OCI-LY7 (cell line): ENCODE results near the gene TAF11L12. TPM values are rescaled to one million over a fixed set of nuclear protein-coding genes. Genes with fewer than 3 reads are reported as not detected.
"Not testable (repeated sequence)": the region's sequence is repeated elsewhere in the genome, so short reads cannot be mapped to it uniquely, and the experiment has no call there.

Experiments used
- Bru-seq: library from RNA; stranded (reverse); fragments of 400-500 nt; gene quantifications from one replicate; lab custom pipeline; 2021; lab: Mats Ljungman, UMichigan
- BruChase-seq, 2 experiments: library from RNA; stranded (reverse); fragments of 400-500 nt; gene quantifications; one replicate each; lab custom pipeline; 2021; lab: Mats Ljungman, UMichigan
- BruUV-seq: library from RNA; stranded (reverse); fragments of 400-500 nt; replicated peaks from 2 replicates; lab custom pipeline; 2021; lab: Mats Ljungman, UMichigan
- CTCF ChIA-PET: fragments of 300-600 bp; sonication (Branson Sonifier 250); formaldehyde crosslinking; loops from one replicate; lab custom pipeline; 2022; ENCODE audit warnings: antibody characterized with exemption; ENCODE audit not compliant: unreplicated experiment; lab: Charles Lee
- POLR2A ChIA-PET: fragments of 300-600 bp; sonication (Branson Sonifier 250); formaldehyde crosslinking; loops from one replicate; lab custom pipeline; 2022; ENCODE audit warnings: antibody characterized with exemption; lab: Charles Lee
- DNase-seq: peaks from one replicate; pipeline ENCODE4 v3.0.0-alpha.2; 2015; ENCODE audit warnings: low spot score
- H2AFZ ChIP-seq: fragments of 200-600 bp; sonication (generic), shearing (Covaris generic); 2 replicates; pipeline ENCODE4 v1.6.1; 2014; ENCODE audit warnings: mild to moderate bottlenecking, antibody characterized with exemption, low read length, moderate library complexity
- H3K27ac ChIP-seq: fragments of 200-600 bp; sonication (generic); 2 replicates; pipeline ENCODE4 v1.5.1; 2014; ENCODE audit warnings: mixed run types, low read depth, mild to moderate bottlenecking, moderate library complexity, low read length, inconsistent platforms; ENCODE audit not compliant: poor library complexity, severe bottlenecking
- H3K36me3 ChIP-seq: fragments of 200-600 bp; sonication (generic); 2 replicates; pipeline ENCODE4 v1.6.1; 2014; ENCODE audit warnings: mild to moderate bottlenecking, antibody characterized with exemption, low read length, moderate library complexity, mixed read lengths; ENCODE audit not compliant: insufficient read depth
- H3K4me1 ChIP-seq: fragments of 200-600 bp; sonication (generic); 2 replicates; pipeline ENCODE4 v1.5.1; 2014; ENCODE audit warnings: mild to moderate bottlenecking, low read length; ENCODE audit not compliant: insufficient read depth, poor library complexity, severe bottlenecking
- H3K4me2 ChIP-seq: fragments of 200-600 bp; sonication (generic); 2 replicates; pipeline ENCODE4 v1.6.1; 2014; ENCODE audit warnings: mild to moderate bottlenecking, low read length
- H3K4me3 ChIP-seq: fragments of 200-600 bp; sonication (generic); 2 replicates; pipeline ENCODE4 v1.5.1; 2014; ENCODE audit warnings: mild to moderate bottlenecking, low read depth, low read length; ENCODE audit not compliant: poor library complexity, severe bottlenecking
- H3K79me2 ChIP-seq: fragments of 200-600 bp; sonication (generic); 2 replicates; pipeline ENCODE4 v1.6.1; 2016; ENCODE audit warnings: low read depth, mild to moderate bottlenecking, low read length, moderate library complexity, mixed read lengths; ENCODE audit not compliant: insufficient read depth
- H3K9me2 ChIP-seq: fragments of 200-600 bp; sonication (generic); 2 replicates; pipeline ENCODE4 v1.6.1; 2016; ENCODE audit warnings: mild to moderate bottlenecking, low read length, mixed read lengths; ENCODE audit not compliant: insufficient read depth
- H3K9me3 ChIP-seq: fragments of 200-600 bp; sonication (generic); 2 replicates; pipeline ENCODE4 v1.6.1; 2014; ENCODE audit warnings: mild to moderate bottlenecking, mixed run types, low read length, mixed read lengths
- H4K20me1 ChIP-seq: fragments of 200-600 bp; sonication (generic); 2 replicates; pipeline ENCODE4 v1.6.1; 2014; ENCODE audit warnings: mild to moderate bottlenecking, antibody characterized with exemption, low read length, moderate library complexity, mixed read lengths; ENCODE audit not compliant: insufficient read depth
- intact Hi-C: fragments of 100-400 bp; cut with micrococcal nuclease; formaldehyde crosslinking; loops from one replicate; pipeline ENCODE4 v1.10.0; 2022; ENCODE audit not compliant: unreplicated experiment
- long read RNA-seq: library from polyadenylated mRNA; stranded (forward); transcript quantifications from one replicate; pipeline ENCODE4 v2.0.0, GENCODE V29; 2022
- total RNA-seq, 2 experiments: library from RNA; depleted of rRNA in 1 of 2; stranded (reverse); fragments of >200 nt in 1 of 2; shearing (Covaris generic) in 1 of 2; gene quantifications; 2 replicates each; pipeline ENCODE4 v1.2.3, GENCODE V29; 2014 to 2022

Gene TAF11L12
- total RNA-seq (2014; rRNA removed; shearing (Covaris generic)) (not detected in 2 replicates), total RNA-seq (2022) (not detected in 2 replicates), Bru-seq, nascent RNA (not detected), BruChase-seq, experiment 1, labeled RNA remaining after a 6-hour chase (not detected), BruChase-seq, experiment 2, labeled RNA remaining after a 2-hour chase (not detected)
- long read RNA-seq: 0 reads

- H3K36me3 ChIP-seq, H3K79me2 ChIP-seq, H3K9me3 ChIP-seq, POLR2A ChIA-PET, H3K9me2 ChIP-seq, CTCF ChIA-PET, DNase-seq, H3K4me2 ChIP-seq, H2AFZ ChIP-seq, BruUV-seq, intact Hi-C loops, H3K4me3 ChIP-seq, H3K4me1 ChIP-seq, H4K20me1 ChIP-seq, H3K27ac ChIP-seq: not testable (repeated sequence)
These were observed at the start of gene TAF11L12 for GRCh38 chr5:17610092-17610491. Gene TAF11L12, plus strand, starts transcription at chr5:17610392.

GRCh38 chr5:17585658-17586057 is 24.5 kb upstream of the TAF11L12 start, which contains the start of gene TAF11L7:
Gene TAF11L7, minus strand, starts transcription at chr5:17585758.
- DNase-seq, intact Hi-C loops, H3K36me3 ChIP-seq, H3K79me2 ChIP-seq, H3K27ac ChIP-seq, POLR2A ChIA-PET, H3K9me3 ChIP-seq, CTCF ChIA-PET, BruUV-seq, H4K20me1 ChIP-seq, H3K4me2 ChIP-seq, H3K9me2 ChIP-seq, H3K4me3 ChIP-seq, H2AFZ ChIP-seq, H3K4me1 ChIP-seq: not testable (repeated sequence)

GRCh38 chr5:17590860-17591259 is 19.3 kb upstream of the TAF11L12 start, which contains the start of gene TAF11L8:
Gene TAF11L8, minus strand, starts transcription at chr5:17590960.
- POLR2A ChIA-PET, H4K20me1 ChIP-seq, H3K4me2 ChIP-seq, H3K4me3 ChIP-seq, H3K9me2 ChIP-seq, H3K4me1 ChIP-seq, CTCF ChIA-PET, H3K36me3 ChIP-seq, BruUV-seq, H3K27ac ChIP-seq, H3K9me3 ChIP-seq, H3K79me2 ChIP-seq, intact Hi-C loops, H2AFZ ChIP-seq, DNase-seq: not testable (repeated sequence)

- H3K4me3 ChIP-seq, DNase-seq, H3K79me2 ChIP-seq, H3K27ac ChIP-seq, CTCF ChIA-PET, H3K4me1 ChIP-seq, BruUV-seq, H3K4me2 ChIP-seq, H3K9me3 ChIP-seq, H2AFZ ChIP-seq, H3K36me3 ChIP-seq, POLR2A ChIA-PET, intact Hi-C loops, H3K9me2 ChIP-seq, H4K20me1 ChIP-seq: not testable (repeated sequence)
These were observed 15.9 kb upstream of the TAF11L12 start, which contains the start of gene TAF11L9 for GRCh38 chr5:17594255-17594654. Gene TAF11L9, minus strand, starts transcription at chr5:17594394.

- H3K36me3 ChIP-seq, H2AFZ ChIP-seq, CTCF ChIA-PET, H4K20me1 ChIP-seq, H3K4me3 ChIP-seq, H3K4me1 ChIP-seq, BruUV-seq, H3K79me2 ChIP-seq, POLR2A ChIA-PET, H3K4me2 ChIP-seq, DNase-seq, H3K9me3 ChIP-seq, intact Hi-C loops, H3K9me2 ChIP-seq, H3K27ac ChIP-seq: not testable (repeated sequence)
These were observed 12.5 kb upstream of the TAF11L12 start, which contains the start of gene TAF11L10 for GRCh38 chr5:17597728-17598127. Gene TAF11L10, minus strand, starts transcription at chr5:17597828.

- H4K20me1 ChIP-seq, DNase-seq, H3K4me2 ChIP-seq, H3K4me1 ChIP-seq, POLR2A ChIA-PET, intact Hi-C loops, H3K79me2 ChIP-seq, H3K4me3 ChIP-seq, H3K9me2 ChIP-seq, BruUV-seq, H3K9me3 ChIP-seq, H3K36me3 ChIP-seq, H3K27ac ChIP-seq, CTCF ChIA-PET, H2AFZ ChIP-seq: not testable (repeated sequence)
These were observed 6.3 kb upstream of the TAF11L12 start, which contains the start of gene TAF11L11 for GRCh38 chr5:17603880-17604279. Gene TAF11L11, plus strand, starts transcription at chr5:17604183.
